Thyroid gland (tissue), 4 donors: ENCODE results near the gene XYLB.

Source experiments
- CTCF ChIP-seq, 6 experiments: fragments of 200-600 bp in 3 of 6; fragments of 450-650 bp in 3 of 6; sonication (generic) in 3 of 6; IDR thresholded peaks; one replicate each; pipeline ENCODE4 v1.5.1; 2016 to 2019; ENCODE audit warnings: antibody characterized with exemption in 6 of 6, mild to moderate bottlenecking in 2 of 6, inconsistent platforms in 1 of 6, moderate library complexity in 1 of 6
- POLR2A ChIP-seq, 2 donors: fragments of 450-650 bp; IDR thresholded peaks; one replicate each; pipeline ENCODE4 v1.6.1; 2017; ENCODE audit warnings: antibody characterized with exemption in 2 of 2, mild to moderate bottlenecking in 2 of 2, moderate library complexity in 1 of 2

- TF ChIP-seq CTCF (IDR thresholded peaks at IDR 0.05) (no peak), POLR2A (IDR thresholded peaks at IDR 0.05) (no peak)
Observed at GRCh38 chr3:38364721-38365400, 18.3 kb downstream of the XYLB start.
